Stimulated activated CD8-positive, alpha-beta memory T cell treated with anti-CD3 and anti-CD28 coated beads, Interleukin-7, amount 100 ng/mL, for 24 hours (primary cell): ENCODE measurements around the gene KCNQ1.

Experiments
- DNase-seq: peaks from one replicate; pipeline ENCODE4 v3.0.0-alpha.2; 2020; ENCODE audit warnings: low read depth

Gene KCNQ1

GRCh38 chr11:2535673-2536439 lies 91.0 kb downstream of the KCNQ1 start:
- no peak for DNase-seq

- DNase-seq, result no peak
Observed at GRCh38 chr11:2536440-2536989, 91.7 kb downstream of the KCNQ1 start.

DNA sequence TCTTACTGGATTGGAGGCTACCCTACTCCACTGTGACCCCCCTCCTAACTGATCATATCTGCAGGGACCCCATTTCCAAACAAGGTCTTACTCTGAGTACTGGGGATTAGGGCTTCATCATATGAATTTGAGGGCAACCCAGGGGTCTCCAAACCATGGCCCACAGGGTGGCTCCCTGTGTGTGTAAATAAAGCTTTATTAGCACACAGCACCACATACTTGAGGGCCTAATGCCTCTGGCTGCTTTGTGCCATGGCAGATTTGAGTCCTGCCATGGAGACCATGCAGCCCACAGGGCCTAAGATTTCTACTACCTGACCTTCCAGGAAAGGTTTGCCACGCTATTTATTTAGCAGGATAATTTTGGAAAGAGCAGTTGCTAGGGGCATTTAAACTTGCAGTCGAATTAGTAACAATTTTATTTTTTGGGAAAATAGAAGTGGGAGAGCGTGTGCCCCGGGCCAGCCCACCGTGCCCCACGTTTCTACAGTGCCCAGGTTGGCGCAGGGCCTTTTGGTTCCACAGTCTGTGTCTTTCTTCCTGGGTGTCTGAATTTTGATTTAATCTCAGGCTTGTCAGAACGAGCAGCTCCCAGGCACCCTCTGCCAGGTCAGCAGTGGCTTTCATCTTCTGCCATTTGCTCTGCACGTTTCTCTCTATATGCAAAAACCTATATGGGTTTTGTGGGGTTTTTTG lies 92.3 kb downstream of the KCNQ1 start:
- no peak for DNase-seq

DNA sequence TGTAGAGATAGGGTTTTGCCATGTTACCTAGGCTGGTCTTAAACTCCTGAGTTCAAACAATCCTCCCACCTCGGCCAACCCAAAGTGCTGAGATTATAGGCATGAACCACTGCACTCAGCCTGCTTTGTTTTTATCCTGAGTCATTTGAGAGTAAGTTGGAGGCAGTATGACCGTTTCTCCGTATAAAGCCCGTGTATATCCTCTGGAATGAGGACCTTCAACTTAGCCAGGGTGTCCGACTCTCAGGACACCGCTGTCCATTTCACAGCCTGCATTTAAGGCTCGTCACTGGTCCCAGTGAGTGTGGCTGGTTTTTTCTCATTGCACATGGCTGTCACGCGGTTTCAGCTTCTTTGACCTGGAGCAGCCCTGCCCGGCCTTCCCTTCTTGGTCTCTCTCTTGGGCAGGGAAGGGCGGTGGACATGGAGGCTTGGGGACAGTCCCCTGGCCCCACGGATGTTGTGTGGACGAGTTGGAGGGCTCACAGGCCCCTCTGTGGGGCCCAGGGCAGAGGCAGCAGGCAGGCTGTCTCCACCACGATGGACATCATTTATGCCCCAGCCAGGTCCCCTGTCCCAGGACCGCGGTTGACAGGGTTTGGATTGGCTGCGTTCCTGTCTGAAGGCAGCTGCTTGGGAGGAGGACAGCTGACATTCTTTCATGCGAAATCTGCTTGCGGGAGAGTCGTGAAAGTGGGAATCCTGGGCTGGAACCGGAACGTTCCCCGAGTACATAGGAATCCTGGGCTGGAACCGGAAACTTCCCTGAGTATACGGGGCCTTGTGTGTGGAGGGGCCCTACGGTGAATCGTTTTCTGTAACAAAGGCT lies 93.3 kb downstream of the KCNQ1 start:
- no peak for DNase-seq

- DNase-seq, result no peak
Observed at GRCh38 chr11:2538951-2539350, 94.1 kb downstream of the KCNQ1 start.

DNA sequence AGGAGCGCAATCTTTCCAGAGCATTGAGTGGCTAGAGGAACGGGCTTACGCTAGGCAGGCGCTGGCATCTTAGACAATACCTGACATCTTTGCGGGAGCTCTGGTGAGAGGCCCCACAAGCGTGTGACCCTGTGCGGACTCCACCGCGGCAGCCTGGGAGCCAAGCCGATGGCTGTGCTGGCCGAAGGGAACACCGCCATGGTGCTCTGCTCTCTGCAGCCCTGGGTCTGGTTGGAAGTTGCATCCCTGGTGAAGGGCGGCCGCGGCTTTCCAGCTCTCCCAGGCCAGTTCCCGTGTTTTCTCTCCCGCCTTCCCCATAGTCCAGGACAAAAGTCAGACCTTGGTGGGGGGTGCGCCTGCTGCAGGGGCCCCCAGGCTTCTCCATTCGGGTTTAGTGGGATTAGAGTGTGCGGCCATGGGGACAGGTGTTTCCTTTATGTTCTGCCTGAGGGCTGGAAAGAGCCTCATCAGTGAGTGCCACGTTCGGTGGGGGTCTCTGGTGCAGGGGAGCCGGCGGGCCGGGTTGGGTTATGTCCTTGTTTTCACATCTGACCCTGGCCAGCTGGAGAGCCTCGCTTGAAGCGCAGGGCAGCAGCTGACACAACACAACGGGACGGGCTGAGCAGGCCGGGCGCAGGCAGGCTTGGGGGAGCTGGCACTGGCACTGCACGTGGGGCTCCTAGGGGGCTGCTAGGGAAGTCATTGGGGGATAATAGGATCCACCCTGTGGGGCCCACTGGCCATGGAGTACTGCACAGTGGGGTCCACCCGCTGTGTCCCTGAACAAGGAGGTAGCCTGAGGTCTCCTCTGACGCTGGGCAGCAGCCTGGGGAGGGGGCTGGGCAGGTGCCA lies 94.8 kb downstream of the KCNQ1 start:
- no peak for DNase-seq

GRCh38 chr11:2540223-2540991 lies 95.6 kb downstream of the KCNQ1 start:
- no peak for DNase-seq

DNA sequence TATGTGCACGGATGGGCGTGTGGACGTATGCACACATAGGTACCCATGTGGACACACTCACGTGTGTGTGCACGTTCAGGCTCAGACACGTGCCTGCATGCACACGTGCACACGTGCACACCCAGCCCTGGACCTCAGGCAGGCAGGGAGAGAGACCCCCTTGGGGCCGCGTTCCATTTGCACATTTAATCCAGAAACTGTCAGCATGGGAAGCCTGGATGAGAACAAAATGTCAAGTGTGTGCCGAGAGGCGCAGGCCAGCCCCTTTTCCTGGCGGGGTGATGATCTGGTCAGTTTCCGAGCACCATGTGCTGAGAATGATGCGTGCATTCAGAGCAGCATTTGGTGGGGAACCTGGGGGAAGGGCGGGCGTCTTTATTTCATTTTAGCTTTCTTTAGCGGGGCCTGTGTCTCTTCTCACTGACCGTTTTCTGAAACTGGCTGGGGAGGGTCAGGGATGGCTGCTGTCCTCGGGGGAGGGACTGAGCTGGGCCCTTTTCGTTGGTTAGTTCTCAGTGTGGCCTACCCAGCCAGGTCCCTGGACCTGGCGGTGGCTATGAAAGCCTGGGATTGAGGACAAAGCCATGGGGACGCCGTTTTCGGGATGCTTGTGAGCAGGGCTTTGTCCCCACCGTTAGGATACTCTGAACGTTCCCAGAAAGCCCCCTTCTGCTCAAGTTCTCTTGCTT lies 96.3 kb downstream of the KCNQ1 start:
- no peak for DNase-seq

DNA sequence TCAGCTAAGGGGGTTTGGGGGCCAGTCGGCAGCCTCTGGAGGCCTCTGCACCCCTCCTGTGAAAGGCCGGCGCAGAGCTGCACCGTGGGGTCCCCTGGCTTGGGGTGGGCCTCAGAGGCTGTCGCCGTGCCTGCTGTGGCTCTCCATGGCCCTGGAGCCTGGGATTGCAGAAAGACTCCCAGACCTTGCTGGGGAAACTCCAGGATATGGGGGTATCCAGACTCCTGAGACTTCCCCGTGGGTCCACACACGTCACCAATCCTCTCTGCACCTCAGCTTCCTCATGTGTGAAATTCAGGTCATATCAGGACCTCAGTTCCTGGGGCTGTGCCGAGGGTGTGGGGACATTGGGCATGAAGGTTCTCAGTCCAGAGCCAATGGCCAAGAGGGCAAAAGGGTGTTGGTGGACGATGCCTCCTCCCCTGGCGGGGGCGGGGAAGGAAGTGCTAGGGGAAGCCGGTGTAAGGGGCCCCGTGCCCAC lies 97.1 kb downstream of the KCNQ1 start:
- DNase-seq, result no peak

GRCh38 chr11:2542406-2542805 lies 97.6 kb downstream of the KCNQ1 start:
- DNase-seq, result no peak

- DNase-seq, result no peak
Observed at GRCh38 chr11:2547806-2548205, 103.0 kb downstream of the KCNQ1 start.

DNA sequence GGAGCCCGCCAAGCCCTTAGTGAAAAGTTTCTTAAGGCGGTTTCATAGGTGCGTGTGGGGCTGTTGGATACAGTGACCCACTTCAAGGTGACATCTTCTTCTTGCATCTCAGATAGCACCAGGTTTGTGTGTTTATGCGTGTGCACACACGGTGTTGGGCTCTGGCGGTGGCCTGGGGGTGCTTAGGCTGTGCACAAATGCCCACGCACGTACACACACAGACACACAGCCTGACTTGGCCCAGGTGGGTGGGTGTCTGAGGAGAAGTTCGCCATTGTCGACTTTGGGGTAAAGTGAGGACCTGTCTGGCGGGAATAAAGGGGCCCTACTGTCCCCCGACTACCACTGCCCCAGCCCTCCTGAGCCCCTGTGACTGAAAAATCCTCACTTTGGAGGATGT lies 103.8 kb downstream of the KCNQ1 start:
- DNase-seq, result no peak

DNA sequence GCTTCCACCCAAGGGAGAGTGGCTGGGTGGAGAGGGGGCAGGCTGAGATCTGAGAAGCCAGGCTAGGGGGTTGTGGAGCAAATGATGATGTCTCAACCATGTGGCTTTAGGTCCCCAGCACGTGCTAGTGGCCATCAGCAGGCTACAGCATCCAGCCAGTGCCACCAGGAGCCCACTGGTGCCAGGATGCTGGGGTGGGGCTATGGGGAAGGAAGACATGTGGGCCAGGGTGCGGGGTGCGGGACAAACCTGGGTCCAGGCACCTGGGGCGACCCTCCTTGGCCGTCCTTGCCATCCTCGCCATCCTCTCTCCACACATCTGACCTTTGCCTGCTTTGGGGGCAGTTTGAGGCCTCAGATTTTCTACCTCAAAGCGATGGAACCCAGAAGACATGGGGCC lies 104.3 kb downstream of the KCNQ1 start:
- DNase-seq, result no peak

GRCh38 chr11:2549491-2549875 lies 104.7 kb downstream of the KCNQ1 start:
- DNase-seq, result no peak

DNA sequence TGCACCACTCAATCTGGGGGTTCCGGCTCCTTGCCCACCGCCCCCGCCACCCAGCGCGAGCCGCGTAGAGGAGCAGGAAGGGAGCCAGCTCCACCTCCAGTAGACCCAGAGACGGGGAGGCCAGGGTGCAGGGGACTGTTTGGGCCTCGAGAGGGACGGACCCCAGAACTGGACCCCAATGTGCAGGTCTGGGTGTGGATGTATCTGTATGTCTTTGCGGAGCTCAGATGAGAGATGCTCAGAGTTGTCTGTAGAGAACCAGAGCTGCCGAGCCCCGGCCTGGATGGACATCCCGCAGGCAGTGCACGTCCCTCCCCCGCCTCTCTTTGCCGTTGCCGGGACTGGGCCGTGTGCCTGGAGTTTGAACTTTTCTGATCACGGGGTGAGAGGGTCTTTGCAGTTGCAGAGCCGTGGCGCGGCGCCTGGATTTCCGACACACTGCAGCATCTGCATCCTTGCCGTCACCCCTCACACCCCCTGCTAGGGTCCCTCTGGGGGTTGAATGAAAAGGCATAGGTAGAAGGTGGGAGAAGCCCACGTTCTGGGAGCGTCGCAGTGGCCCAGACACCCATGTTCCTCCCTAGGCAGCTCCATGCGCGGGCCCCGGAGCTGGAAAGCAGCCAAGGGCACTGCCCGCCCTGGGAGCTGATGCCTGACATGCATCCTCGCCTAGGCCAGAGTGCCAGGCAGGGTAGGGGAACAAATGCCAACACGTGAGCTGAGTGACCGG lies 105.2 kb downstream of the KCNQ1 start:
- no peak for DNase-seq

DNA sequence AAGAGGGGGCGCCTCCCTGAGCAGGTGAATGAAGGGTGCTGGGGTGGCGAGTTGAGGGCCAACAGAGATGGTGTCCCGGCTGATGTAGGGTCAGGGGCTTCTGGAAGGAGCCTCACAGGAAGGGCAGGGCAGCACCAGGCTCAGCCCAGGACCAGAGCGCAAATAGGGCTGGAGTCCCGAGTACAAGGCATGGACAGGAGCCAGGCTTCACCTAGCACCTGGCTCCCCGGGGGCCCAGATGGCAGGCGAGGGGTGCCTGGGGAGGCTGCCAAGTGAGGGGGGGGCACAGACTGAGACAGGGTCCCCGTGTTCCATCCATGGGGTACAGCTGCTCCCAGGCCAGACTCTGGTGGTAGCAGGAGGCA lies 105.8 kb downstream of the KCNQ1 start:
- DNase-seq, result no peak

DNA sequence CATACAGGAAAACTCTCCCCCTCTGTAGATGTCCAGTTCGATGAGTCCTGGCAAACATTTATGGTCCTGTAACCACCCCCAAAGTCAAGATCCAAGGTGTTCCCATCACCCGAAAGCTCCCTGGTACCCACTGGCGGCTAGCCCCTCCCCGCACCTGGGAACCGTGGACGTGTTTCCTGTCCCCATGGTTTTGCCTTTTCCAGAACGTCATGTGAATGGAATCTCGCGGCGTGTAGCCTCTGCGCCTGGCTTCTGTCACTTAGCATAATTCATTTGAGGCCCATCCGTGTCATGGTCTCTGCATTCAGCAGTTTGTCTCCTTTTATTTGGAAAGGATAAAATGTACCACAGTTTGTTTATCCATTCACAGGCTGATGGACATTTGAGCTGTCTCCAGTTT lies 106.3 kb downstream of the KCNQ1 start:
- DNase-seq, result no peak

GRCh38 chr11:2552210-2552609 lies 107.4 kb downstream of the KCNQ1 start:
- DNase-seq, result no peak

DNA sequence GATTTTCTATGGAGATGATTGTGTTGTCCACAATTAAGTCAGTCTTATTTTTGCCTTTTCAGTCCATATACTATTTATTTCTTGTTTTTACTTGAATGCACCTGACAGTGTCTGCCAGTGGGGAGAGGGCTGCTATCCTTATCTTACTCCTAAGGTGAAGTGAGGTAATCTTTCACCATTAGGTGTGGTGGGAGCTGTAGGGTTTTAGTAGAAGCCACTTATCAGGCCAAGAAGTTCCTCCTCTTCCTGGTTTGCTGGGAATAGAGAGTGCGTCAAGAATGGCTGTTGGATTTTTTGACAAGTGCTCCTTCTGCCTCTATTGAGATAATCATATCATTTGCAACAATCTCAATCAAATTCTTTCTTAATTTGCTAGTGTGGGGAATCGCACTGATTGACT lies 108.4 kb downstream of the KCNQ1 start:
- DNase-seq, result no peak

DNA sequence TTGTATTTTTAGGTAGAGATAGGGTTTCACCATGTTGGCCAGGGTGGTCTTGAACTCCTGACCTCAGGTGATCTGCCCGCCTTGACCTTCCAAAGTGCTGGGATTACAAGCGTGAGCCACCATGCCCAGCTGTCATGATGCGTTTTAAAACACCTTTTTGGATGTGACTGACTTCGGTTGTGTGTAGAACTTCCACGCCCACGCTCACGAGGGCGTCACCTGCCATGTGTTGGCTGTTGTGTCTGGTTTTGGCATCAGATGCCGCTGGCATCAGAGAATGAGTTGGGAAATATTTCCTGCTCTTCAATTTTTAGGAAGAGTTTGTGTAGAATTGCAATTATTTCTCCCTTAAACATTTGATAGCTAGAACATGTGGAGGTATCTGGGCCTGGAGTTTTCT lies 109.1 kb downstream of the KCNQ1 start:
- DNase-seq, result no peak
